Fibroblast of lung (primary cell): ENCODE measurements around the gene MLLT10. TPM values are rescaled to one million over a fixed set of nuclear protein-coding genes. Genes with fewer than 3 reads are reported as not detected.

Experiments used
- DNase-seq, 2 donors: peaks; one replicate each; pipeline versions ENCODE4 v3.0.0 to v3.0.0-alpha.2; 2010; ENCODE audit warnings: low read depth in 2 of 2
- H2AFZ ChIP-seq: 2 replicates; pipeline ENCODE4 v1.5.1; 2012; ENCODE audit warnings: low read length, control low read depth, inconsistent platforms
- H3K27ac ChIP-seq: 2 replicates; pipeline ENCODE4 v1.5.1; 2011; ENCODE audit warnings: low read length, control low read depth; ENCODE audit not compliant: insufficient read depth
- H3K27me3 ChIP-seq: 2 replicates; pipeline ENCODE4 v1.5.1; 2011; ENCODE audit warnings: mild to moderate bottlenecking, low read length; ENCODE audit not compliant: control insufficient read depth, insufficient read depth
- H3K36me3 ChIP-seq: 2 replicates; pipeline ENCODE4 v1.5.1; 2011; ENCODE audit warnings: low read length; ENCODE audit not compliant: control insufficient read depth, insufficient read depth
- H3K4me1 ChIP-seq: 2 replicates; pipeline ENCODE4 v1.5.1; 2011; ENCODE audit warnings: low read length; ENCODE audit not compliant: control insufficient read depth, insufficient read depth; ENCODE audit errors: extremely low read depth
- H3K4me2 ChIP-seq: 2 replicates; pipeline ENCODE4 v1.5.1; 2011; ENCODE audit warnings: low read length, control low read depth; ENCODE audit not compliant: insufficient read depth; ENCODE audit errors: extremely low read depth
- H3K4me3 ChIP-seq, 4 experiments: fragments of 200-600 bp in 1 of 4; sonication (generic) in 1 of 4; replicated peaks in 1 of 4; 2 replicates each; pipeline ENCODE4 v1.5.1; 2011 to 2016; ENCODE audit warnings: low read length in 4 of 4, low read depth in 3 of 4, mild to moderate bottlenecking in 3 of 4, control low read depth in 2 of 4, inconsistent platforms in 1 of 4, mixed read lengths in 1 of 4; ENCODE audit not compliant: insufficient read depth in 1 of 4; ENCODE audit errors: control extremely low read depth in 1 of 4
- H3K79me2 ChIP-seq: 2 replicates; pipeline ENCODE4 v1.5.1; 2012; ENCODE audit warnings: mild to moderate bottlenecking, low read length, inconsistent platforms; ENCODE audit not compliant: control insufficient read depth, insufficient read depth
- H3K9ac ChIP-seq: 2 replicates; pipeline ENCODE4 v1.5.1; 2011; ENCODE audit warnings: mild to moderate bottlenecking, low read length, control low read depth; ENCODE audit not compliant: insufficient read depth
- H3K9me3 ChIP-seq: 2 replicates; pipeline ENCODE4 v1.5.1; 2012; ENCODE audit warnings: low read depth, low read length; ENCODE audit not compliant: control insufficient read depth, insufficient read depth
- H4K20me1 ChIP-seq: 2 replicates; pipeline ENCODE4 v1.5.1; 2011; ENCODE audit warnings: low read length; ENCODE audit not compliant: control insufficient read depth, insufficient read depth; ENCODE audit errors: extremely low read depth
- CTCF ChIP-seq, 2 donors: IDR thresholded peaks in 1 of 2; conservative IDR thresholded peaks in 1 of 2; 1 replicate in 1 of 2; 2 replicates in 1 of 2; pipeline ENCODE4 v1.5.1; 2011 to 2012; ENCODE audit warnings: low read length in 2 of 2, control low read depth in 1 of 2, inconsistent platforms in 1 of 2, low read depth in 1 of 2, mild to moderate bottlenecking in 1 of 2
- EZH2 ChIP-seq: IDR thresholded peaks from 2 replicates; pipeline ENCODE4 v1.5.1; 2012; ENCODE audit warnings: low read length, control low read depth, mild to moderate bottlenecking; ENCODE audit errors: missing control alignments
- polyA plus RNA-seq, 2 donors: library from polyadenylated mRNA; depleted of rRNA in 1 of 2; stranded (reverse) in 1 of 2; unstranded in 1 of 2; fragments of >200 nt; gene quantifications; 2 replicates each; pipeline ENCODE4 v1.2.1, GENCODE V29; 2011 to 2012; ENCODE audit warnings: missing spikeins in 1 of 2
- total RNA-seq: library from RNA; depleted of rRNA; stranded (reverse); fragments of >200 nt; gene quantifications from 2 replicates; pipeline ENCODE4 v1.2.1, GENCODE V29; 2014

MLLT10 gene
- total and polyA plus RNA-seq, 2 donors (not counting 1 experiment from before 2014, with no cell fraction given): 25.6 to 56.3 TPM

- no peaks in the 10 kb centered on the region for H4K20me1 ChIP-seq
- H3K4me1 ChIP-seq: no peaks in the 10 kb centered on the region
- H3K4me2 ChIP-seq: no peak overlapping the region
- no peak overlapping the region for H2AFZ ChIP-seq
- TF ChIP-seq EZH2 (no peak), CTCF (conservative IDR thresholded peaks at IDR 0.05 in 1 of 2, IDR thresholded peaks at IDR 0.05 in 1 of 2; ENCODE audit: low read depth in 1 of 2, low read length in 2 of 2) (no peak)
- H3K9me3 ChIP-seq: no peaks in the 10 kb centered on the region
- H3K27me3 ChIP-seq: no peaks in the 10 kb centered on the region
- H3K36me3 ChIP-seq: no peaks in the 10 kb centered on the region
- no peak overlapping the region for H3K4me3 ChIP-seq
- H3K27ac ChIP-seq: no peak overlapping the region
- no peaks in the 10 kb centered on the region for H3K79me2 ChIP-seq
- no peak overlapping the region for H3K9ac ChIP-seq
- no peak for DNase-seq
These were observed 237.2 kb downstream of the MLLT10 start for GRCh38 chr10:21771219-21771618.

DNA sequence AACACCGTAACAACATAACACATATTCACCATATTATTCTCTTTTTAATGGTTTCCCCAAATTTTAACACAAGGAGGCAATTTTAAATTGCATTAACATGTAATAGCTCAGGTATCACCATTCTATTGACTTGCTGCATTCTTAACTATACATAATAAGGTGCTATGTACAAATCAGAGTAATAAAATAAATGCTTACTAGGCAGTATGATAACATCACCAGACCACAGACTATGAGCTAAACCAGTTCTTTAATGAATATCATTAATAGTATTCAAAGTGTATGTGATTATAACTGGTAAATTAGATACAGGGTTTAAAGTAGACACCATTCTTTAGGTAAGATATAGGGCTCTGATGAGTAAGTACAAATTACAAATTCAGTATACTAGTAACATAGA lies 242.9 kb downstream of the MLLT10 start:
- Histone ChIP-seq H3K9me3 (no peaks in the 10 kb centered on the region), H3K9ac (no peak overlapping the region), H3K27me3 (no peaks in the 10 kb centered on the region), H3K4me3 (no peak overlapping the region), H3K36me3 (no peaks in the 10 kb centered on the region), H3K4me1 (no peaks in the 10 kb centered on the region), H3K4me2 (no peak overlapping the region), H2AFZ (no peak overlapping the region), H4K20me1 (no peaks in the 10 kb centered on the region), H3K79me2 (no peaks in the 10 kb centered on the region), H3K27ac (no peak overlapping the region)
- no peak for TF ChIP-seq CTCF (conservative IDR thresholded peaks at IDR 0.05 in 1 of 2, IDR thresholded peaks at IDR 0.05 in 1 of 2; ENCODE audit: low read depth in 1 of 2, low read length in 2 of 2)
- TF ChIP-seq EZH2: no peak
- no peak for DNase-seq

DNA sequence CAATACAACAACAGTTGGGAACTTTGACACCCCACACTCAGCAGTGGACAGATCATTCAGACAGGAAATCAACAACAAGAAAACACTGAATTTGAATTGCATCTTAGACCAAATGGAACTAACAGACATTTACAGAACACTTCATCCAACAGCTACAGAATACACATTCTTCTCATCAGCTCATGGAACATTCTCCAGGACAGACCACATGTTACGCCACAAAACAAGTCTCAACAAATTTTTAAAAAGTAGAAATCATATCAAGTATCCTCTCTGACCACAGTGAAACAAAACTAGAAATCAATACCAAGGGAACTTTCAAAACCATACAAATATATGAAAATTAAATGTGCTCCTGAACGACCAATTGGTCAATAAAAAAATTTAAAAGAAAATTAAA lies 257.2 kb downstream of the MLLT10 start:
- no peak for TF ChIP-seq CTCF (conservative IDR thresholded peaks at IDR 0.05 in 1 of 2, IDR thresholded peaks at IDR 0.05 in 1 of 2; ENCODE audit: low read depth in 1 of 2, low read length in 2 of 2)
- no peak overlapping the region for H3K4me3 ChIP-seq
- no peaks in the 10 kb centered on the region for H3K79me2 ChIP-seq
- H3K27ac ChIP-seq: no peak overlapping the region
- no peaks in the 10 kb centered on the region for H3K9me3 ChIP-seq
- H3K27me3 ChIP-seq: no peaks in the 10 kb centered on the region
- no peak for DNase-seq
- H3K36me3 ChIP-seq: no peaks in the 10 kb centered on the region
- H2AFZ ChIP-seq: no peak overlapping the region
- H3K9ac ChIP-seq: no peak overlapping the region
- H3K4me2 ChIP-seq: no peak overlapping the region
- no peaks in the 10 kb centered on the region for H4K20me1 ChIP-seq
- no peaks in the 10 kb centered on the region for H3K4me1 ChIP-seq

Other genes with a start within 250 kb of the MLLT10 start
- gene SKIDA1, start 8.6 kb upstream of the MLLT10 start, total RNA-seq: 0.50 and 0.51 TPM in 2 replicates
- gene SKIDA1, start 8.6 kb upstream of the MLLT10 start, polyA plus RNA-seq: 0.28 and 0.49 TPM in 2 replicates